Activated naive CD8-positive, alpha-beta T cell treated with anti-CD3 and anti-CD28 coated beads, Interleukin-2, amount 50 U/mL, for 16 hours (primary cell): ENCODE data around the gene SLC2A9.
A peak's percentile ranks its signal among the peaks of the same experiment; 100 is the strongest.

Source experiments
- DNase-seq: peaks from one replicate; pipeline ENCODE4 v3.0.0-alpha.2; 2020; ENCODE audit warnings: low read depth, low spot score

The SLC2A9 gene

DNA sequence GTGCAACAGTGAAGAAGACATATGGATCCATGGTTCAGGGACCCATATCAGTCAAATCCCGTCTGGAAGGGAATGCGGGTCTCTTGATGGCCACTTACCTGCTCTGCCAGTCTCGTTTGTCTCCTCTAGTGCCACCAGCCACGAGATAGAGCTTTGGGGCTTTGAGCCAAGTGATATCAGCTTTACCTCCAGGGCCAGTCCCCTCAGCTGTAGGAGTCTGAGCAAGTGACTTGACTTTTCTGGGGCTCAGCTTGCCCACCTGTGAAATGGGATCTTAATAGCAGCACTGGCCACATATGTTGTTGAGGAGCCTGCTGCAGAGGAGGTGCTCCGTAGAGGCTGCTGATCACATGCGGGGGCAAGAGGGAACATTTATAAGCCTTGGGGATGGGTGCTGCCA, 1.2 kb downstream of the SLC2A9 start:
- DNase-seq, result no peak

DNA sequence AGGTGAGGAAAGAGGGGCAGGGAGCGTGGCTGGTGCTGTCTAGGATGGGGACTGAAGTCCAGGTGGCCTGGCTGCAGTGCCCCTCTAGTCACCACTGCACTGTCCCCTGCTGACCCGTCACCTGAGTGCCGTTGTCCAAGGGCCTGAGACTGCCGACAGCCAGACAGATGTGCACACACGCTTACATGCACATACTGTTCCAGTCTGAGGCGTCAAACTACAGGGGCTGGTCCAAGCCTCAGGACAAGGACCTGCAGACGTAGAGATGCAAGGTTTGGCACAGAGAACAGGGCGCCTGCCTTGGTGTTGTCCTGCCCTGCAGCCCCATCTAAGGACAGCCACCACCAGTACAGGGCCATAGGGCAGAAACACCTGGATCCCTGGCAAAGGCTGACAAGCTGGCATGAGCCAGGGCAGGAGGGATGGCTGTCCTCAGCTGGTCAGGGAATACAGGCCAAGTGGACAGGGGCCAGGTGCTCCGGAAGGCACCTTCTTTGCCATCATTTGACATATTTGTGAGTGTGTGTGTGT, 1.7 kb downstream of the SLC2A9 start:
- no peak for DNase-seq

DNA sequence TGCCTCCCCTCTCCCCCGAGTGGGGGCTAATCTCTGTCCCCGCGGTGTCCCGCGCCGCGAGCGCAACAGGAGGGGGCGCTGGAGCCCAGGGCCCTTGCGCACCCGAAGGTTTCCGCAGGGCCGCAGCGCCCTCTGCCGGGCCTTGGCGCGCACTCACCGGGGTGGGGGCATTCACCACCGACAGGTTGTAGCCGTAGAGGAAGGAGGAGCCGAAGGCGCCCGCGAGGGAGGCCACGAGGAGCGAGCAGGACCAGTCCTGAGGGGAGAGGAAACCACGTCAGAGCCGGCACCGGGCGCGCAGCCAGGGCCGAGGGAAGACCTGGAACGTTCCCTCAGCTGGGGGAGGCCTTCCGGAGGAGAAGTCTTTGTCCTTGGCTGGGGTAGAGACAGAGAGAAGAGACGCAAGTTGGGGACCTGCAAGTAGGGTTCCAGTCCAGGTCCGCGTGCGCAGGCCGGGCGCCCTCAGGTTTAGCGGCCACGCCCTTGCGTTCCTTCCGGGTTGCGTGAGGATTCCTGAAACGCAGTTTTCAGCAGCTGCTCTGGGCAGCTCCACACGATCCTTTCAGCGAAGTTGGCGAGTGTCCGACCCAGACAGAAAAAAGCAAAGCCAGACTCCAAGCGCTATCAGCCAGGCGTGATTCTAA, 2.4 kb downstream of the SLC2A9 start:
- peak; percentile 84 for DNase-seq

DNA sequence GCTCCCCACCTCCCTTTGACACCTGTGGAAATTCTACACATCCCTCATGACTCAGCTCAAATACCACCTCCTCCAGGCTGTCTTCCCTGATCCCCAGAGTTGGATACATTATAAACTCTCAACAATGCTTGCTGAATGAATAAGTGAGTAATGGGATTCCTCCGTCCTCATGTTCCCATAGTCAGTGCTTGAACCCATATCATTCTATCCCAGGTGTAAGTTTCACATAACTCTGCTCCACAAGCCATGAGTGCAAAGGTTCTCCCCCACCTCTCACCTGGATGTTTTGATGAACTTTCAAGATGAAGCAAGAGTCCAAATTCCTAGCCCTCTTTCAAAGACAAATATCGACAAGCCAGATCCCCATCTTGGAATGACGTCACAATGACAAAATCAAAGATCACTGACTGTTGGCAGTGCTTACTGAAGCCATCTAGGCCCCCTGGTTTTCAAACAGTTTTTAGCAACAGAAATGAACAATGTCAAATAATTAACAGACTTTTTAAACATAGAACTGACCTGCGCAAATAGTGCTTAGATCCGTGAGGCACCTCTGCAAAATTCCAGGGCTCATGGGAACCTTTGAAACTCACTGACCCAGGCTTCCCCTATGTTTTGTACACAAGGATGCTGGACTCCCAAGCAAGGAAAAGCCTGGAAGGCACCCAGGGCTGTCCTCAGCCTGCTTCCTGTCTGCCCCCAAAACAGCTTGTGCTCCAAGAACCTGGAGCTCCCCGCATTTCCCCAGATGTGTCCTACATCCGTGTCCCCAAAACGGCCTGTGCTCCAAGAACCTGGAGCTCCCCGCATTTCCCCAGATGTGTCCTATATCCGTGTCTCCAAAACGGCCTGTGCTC, 4.0 kb downstream of the SLC2A9 start:
- DNase-seq, result no peak

DNA sequence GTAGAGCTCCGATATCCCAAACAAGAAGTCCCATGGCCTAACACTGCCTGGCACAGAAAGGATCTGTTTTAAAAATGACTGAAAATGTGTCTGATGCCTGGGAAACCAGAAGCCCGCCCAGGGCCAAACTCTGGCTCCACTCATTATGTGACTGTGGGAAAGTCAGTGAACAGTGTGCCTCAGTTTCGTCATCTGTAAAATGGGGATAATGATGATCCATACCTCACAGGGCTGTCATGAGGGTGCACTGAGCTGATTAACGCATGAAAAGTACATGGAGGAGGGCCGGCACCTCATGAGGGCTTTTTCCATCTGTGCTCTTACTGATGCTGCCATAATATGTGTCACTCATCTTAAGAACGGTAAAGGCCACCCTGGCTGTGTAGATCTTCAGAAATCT, 5.1 kb downstream of the SLC2A9 start:
- no peak for DNase-seq

DNA sequence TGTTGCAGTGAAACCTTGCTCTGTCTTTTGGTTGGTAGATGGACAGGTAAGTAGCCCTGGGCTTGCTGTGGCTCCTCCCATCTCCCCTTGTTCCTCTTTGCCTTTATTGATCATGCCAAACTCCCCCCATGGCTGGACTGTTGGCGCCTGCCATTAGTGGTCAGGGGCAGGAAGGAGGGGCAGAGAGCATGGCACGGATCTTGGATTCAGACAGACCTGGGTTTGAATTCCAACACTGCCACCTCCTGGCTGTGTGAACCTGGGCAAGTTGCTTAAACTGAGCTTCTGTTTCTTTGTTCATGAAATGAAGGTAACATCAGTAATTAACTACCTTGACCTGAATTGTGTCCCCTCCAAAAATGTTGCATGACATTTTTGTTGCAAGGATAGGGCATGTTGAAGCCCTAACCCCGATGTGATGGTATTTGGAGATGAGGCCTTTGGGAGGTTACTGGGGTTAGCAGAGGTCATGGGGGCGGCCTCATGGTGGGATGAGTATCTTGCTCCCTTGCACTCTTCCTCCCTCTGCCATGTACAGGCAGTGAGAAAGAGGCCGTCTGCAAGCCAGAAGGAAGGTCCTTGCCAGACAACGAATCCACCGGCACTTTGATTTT, 6.0 kb downstream of the SLC2A9 start:
- DNase-seq, result no peak

DNA sequence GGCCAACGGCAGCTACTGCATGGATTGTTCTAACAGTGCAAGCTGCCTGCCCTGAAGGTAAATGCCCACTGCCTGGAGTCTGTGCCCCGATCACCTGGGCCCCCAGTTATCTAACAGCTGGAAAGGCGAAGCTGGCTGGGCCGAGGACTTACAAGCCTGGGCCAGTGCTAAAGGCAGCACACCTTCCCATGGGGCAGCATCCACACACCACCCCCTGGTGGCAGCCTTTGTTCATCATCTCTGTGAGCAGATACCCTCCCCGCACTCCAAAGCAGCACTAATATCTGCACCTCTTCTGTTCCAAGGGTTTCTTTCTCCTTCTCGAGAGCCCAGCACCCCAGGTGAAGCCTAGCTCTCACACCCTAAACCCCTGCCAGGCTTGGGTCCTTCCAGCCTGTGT, 7.6 kb downstream of the SLC2A9 start:
- DNase-seq, result no peak

DNA sequence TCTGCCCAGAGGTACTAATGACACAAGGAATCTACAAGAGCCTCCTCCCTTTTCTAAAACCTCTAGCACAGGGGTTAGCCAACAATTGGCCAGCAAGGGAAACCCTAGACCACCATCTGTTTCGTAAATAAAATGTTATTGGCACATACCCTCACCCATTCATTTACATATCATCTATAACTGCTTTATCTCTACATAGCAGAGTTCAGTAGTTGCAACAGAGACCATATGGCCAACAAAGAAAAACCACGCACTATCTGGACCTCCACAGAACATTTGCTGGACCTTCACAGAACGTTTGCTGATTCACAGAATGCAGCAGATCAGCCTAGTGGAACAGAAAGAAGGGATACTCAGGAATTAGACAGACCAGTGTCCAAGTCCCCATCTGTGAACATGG, 9.4 kb downstream of the SLC2A9 start:
- no peak for DNase-seq

DNA sequence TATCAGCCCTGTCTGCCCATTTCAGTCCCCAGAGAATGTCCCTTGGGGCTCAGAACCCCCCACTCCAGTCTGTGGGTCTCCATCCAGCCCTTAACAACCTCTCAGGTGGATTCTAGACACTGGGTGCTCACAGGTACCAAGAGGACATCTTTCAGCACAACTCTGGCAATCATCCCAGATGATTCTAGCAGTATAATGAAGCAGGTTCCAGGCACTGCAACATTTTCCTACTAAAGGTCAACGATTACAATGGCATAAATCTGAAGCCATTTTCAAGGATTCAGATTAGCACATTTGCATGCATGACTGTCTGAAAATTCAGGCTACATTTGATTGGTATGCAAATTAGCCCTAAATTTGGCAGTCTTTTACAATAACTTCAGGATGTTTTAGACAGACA, 10.0 kb downstream of the SLC2A9 start:
- DNase-seq, result no peak

DNA sequence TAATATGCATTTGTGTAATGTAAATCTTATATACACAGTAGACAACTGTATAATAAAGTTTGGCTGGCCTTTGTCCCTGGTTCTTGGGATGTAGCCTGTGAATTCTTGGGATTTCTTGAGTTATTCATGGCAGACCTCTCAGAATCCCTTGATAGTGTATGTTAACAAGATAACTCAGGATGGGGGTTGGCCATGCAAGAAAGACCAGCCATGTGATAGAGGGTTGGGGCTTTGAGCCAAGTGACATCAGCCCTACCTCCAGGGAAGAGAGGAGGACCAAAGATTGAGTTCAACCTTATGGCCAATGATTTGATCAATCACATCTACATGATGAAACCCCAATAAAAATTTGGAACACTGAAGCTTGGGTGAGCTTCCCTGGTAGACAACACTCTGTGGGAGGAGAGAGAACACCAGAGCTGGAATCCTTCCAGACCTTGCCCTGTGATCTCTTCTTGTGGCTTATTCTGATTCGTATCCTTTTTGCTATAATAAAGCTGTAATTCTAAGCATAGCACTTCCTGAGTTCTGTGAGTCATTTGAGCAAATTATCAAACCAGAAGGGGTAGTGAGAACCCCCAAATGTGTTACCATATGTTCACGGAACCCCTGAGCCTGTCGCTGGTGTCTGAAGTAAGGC, 11.3 kb downstream of the SLC2A9 start:
- DNase-seq, result no peak

DNA sequence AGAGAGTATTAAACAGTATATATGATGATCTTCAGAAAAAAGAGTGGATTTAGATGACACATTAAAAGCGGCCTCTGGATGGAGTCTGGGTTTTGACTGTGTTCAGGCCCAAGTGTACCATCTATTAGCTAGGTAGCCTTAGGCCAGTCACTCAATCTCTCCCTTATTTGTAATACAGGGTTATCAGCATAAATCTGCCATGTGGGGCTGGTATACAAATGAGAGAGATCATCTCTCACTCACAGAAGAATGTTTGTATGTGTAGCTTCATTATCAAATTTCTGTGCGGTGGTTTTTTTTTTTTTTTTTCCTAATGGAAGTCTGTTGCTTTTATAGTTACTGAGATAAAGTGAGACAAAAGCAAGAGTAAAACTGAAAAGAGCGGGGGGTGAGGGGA, 12.7 kb downstream of the SLC2A9 start:
- no peak for DNase-seq

DNA sequence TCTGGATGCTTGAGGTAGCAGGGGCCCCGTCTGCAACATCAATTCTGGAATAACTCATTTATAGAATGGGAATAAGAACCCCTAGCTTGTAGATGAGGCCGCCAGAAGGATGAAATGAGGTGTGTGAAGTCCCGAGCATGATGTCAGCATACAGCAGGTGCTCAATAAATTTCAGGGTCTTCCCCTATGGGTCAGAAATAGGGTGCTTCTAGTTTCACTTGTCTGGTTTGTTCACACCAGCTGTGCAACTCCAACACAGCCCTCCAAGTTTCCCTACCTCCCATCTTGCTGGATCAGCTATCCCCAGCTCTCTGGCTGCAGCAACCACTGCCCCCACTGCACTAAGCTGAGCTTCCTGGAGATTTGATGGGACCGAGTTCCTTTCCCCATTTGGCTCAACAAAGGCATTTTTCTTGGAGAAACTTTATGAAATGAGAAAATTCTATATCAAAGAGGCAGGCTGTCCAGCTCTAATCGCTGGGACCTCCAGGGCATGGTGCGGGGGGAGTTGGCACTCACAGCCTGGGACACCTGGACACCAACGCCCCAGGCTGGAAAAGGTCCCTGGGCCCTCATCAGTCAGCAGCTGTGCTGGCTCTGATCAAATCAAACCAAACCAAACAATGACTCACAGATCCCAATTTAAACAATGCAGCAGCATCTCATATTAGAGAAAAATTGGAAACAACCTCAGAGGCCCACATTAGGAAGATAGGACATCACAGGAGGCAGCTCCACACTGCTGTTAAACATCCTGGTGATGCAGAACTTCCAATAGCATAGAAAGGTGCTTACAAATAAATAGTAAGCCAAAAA, 13.3 kb downstream of the SLC2A9 start:
- no peak for DNase-seq

DNA sequence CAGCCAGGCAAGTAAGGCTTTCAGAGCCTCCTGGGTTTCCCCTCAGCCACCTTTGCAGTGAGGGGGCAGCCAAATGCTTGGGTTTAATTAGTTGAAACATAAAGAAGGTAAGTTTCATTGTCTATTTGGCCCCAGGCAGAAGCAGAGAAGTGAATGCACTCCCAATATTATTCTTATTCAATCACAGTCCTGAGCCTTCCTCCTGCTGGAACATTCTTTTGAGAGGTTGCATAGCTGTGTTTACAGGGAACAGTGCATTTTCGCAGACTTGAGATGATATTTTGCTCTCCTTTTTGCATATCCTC, 13.9 kb downstream of the SLC2A9 start:
- DNase-seq, result no peak

DNA sequence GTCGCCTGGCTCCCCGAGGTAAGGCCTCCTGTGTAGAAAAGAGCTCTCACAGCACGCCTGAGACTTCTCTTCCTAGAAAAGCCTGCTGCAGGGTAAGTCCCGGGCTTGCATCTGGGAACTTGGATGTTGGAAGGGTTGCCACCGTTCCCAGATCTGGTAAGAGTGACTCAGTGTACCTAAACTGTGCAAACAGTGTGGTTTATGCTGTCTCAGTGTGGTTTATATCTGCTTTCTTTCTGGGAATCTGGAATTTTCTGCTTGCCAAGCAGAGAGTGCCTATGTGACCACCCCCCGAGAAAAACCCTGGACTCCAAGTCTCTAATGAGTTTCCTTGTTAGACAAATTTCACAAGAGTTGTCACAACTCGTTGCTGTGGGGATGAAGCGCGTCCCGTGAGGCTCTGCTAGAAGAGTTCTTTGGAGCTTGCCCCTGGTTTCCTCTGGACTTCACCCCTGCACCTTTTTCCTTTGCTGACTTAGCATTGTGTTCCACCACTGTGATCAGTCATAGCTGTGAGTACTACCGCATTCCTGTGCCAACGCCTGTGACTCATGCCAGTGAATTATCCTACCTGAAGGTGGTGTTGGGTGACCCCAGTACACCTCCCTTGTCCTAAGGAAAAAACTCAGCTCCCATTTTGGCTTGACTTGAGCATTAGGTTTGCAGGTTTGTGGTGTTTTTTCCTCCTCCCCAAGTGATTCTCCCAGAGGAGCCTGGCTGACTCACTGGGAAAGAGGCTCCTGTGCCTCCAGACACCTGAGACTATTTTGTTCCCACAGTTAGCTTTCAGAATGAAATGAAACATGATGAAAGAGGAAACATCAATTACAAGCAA, 14.5 kb downstream of the SLC2A9 start:
- no peak for DNase-seq

DNA sequence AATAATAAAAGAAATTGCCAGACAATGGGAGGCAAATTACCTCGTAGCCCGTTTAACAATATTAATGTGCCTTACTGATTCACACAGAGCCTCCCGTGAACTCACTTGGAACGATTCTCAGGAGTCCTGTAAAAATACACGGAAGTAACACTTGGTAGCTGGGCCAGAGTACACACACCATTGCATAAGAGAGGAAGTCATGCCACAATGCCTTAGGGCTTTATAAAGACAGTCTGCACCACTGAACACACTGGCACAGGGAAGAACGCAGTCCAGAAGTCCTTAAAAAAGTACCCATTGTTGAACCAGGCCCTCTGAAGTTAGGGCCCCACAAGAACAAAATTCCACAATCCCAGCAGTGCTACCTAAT, 15.1 kb downstream of the SLC2A9 start:
- no peak for DNase-seq

DNA sequence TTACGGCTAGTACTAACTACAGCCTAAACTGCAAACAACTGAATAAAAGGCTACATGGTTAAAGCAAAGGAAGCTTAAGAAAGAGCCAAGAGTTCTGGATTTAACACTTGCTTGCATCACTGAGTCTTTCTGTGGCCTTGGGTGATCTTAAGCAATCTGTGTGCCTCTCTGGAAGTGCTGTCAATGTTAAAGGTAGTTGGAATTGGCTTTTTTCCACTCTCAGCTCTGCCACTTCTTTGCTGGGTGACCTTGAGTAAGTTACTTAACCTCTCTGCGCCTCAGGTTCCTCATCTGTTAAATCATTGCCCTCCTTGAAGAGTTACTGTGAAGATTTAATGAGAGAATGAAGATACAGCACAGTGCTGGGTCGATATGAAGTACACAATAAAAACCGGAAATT, 15.7 kb downstream of the SLC2A9 start:
- DNase-seq, result no peak

DNA sequence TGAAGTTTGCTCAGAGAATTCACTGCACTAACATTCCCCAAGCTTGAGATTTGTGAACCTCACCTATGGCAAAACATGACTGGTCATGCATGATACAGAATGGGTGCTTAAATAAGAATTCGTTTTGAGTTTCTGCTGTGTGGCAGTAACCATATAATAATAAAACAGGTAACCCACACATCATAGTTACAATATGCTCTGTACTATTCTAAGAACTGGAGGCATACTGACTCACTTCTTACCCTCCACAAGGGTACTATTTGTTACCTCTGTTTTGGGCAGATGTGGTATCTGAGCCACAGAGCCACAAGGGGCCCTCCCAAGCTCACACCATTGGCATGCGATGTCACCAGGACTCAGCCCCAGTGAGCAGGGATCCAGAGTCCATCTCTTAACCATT, 17.6 kb downstream of the SLC2A9 start:
- no peak for DNase-seq

DNA sequence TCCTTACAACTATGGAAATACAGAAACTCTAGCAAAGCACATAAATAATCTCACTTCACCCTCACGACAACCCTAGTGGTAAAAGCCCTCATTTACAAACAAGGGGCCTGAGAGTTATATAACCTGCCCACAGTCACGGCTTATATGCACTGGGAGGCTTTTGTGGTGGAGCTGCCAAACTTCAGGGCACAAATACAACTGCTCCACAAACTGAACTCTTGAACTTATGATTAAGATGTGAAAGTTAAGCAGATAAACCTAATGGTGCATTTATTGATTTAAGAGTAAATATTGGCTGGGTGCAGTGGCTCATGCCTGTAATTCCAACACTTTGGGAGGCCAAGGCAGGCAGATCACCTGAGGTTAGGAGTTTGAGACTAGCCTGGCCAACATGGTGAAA, 19.0 kb downstream of the SLC2A9 start:
- DNase-seq, result no peak

DNA sequence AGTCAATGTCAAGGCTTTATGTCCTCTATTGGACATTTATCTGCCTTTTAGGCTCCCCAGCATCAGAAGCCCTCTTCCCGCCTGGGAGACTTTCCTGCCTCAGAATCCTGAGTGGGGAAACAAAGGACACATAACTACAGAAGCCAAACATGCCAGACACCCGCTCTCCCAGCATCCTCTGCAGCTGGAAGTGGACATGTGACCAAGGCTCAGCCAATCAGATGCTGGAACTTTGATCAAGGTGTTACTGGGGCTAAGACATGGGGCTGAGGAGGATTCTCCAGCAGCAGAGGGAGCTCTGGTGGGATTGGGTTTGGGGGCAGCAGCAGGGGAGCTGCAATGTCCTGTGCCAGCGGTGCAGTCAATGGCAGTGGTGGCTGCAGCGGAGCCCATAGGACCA, 19.5 kb downstream of the SLC2A9 start:
- no peak for DNase-seq

DNA sequence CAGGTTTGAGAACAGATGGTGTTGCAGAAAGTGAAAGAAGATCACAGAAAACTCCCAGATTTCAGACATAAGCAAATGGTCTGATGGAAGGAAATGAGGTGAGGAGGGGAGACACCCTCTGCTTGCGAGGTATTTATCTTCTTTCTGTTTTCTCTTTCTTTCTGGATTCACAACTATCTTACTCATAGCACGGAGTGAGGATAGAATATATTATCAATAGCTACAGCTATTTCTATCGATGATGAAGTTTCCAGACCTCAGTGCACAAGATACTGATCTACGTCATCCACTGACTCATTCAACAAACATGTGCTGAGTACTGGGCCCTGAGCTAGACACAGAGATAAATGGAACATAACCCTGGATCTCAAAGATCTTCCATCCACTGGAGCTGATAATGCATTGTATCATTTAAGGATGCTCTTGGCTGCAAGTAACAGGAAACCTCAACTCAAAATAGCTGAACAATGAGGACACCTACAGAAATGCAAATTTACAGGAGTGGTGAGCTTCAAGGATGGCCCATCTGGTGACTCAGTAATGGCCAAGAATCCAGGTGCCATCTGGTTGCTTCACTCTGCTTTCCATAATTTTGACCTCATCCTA, 21.2 kb downstream of the SLC2A9 start:
- no peak for DNase-seq
